ENCODE measurements around the gene INSIG1. TPM values are rescaled to one million over a fixed set of nuclear protein-coding genes. Genes with fewer than 3 reads are reported as not detected.

Gene INSIG1
- total and polyA plus RNA-seq, 12 donors, result 9.9 to 249 (median 56.1) TPM

GRCh38 chr7:155303039-155303593 is 5.4 kb downstream of the INSIG1 start:
- no peak overlapping the region for H3K4me3 ChIP-seq
- H3K4me1 ChIP-seq (replicated peaks in 1 of 2), result peaks cover 17 to 31% of the 10 kb centered on the region in 2 donors
- H3K36me3 ChIP-seq (replicated peaks in 1 of 2), result peaks cover 0 to 42% of the 10 kb centered on the region in 2 donors
- TF ChIP-seq POLR2A (IDR thresholded peaks at IDR 0.05) (no peak), CTCF (IDR thresholded peaks at IDR 0.05) (no peak)
- WGBS, 4 donors, result 79 to 92% (median 88%) methylated on average over 6 to 10 of the region's 10 CpGs
- no peak for DNase-seq
- intact Hi-C loops (cut with DNase I), result no loop called here
- no peak overlapping the region for H3K27ac ChIP-seq
- H3K9me3 ChIP-seq (replicated peaks in 1 of 3), result no peaks in the 10 kb centered on the region
- no peaks in the 10 kb centered on the region for H3K27me3 ChIP-seq

- TF ChIP-seq CTCF (IDR thresholded peaks at IDR 0.05) (no peak), POLR2A (IDR thresholded peaks at IDR 0.05) (no peak)
These were observed 6.2 kb downstream of the INSIG1 start for GRCh38 chr7:155303897-155304296.

GRCh38 chr7:155305231-155305904 is 7.7 kb downstream of the INSIG1 start:
- TF ChIP-seq POLR2A (IDR thresholded peaks at IDR 0.05) (no peak), CTCF (IDR thresholded peaks at IDR 0.05) (no peak)
- intact Hi-C loops (cut with DNase I), result no loop called here
- H3K27ac ChIP-seq, result no peak overlapping the region
- H3K9me3 ChIP-seq (replicated peaks in 1 of 3), result no peaks in the 10 kb centered on the region
- peaks cover 4 to 13% of the 10 kb centered on the region in 2 donors for H3K4me1 ChIP-seq (replicated peaks in 1 of 2)
- H3K4me3 ChIP-seq, result no peak overlapping the region
- no peak for DNase-seq
- H3K27me3 ChIP-seq, result no peaks in the 10 kb centered on the region
- WGBS, 4 donors, result 92 to 94% (median 93%) methylated on average over 9 of the region's 9 CpGs
- peaks cover 0 to 63% of the 10 kb centered on the region in 2 donors for H3K36me3 ChIP-seq (replicated peaks in 1 of 2)

More at GRCh38 chr7:155303897-155304296, 6.2 kb downstream of the INSIG1 start:
- Histone ChIP-seq H3K27me3 (no peaks in the 10 kb centered on the region), H3K27ac (no peak overlapping the region), H3K36me3 (replicated peaks in 1 of 2) (peaks cover 0 to 50% of the 10 kb centered on the region in 2 donors), H3K4me1 (replicated peaks in 1 of 2) (peaks cover 13 to 25% of the 10 kb centered on the region in 2 donors), H3K4me3 (no peak overlapping the region), H3K9me3 (replicated peaks in 1 of 3) (no peaks in the 10 kb centered on the region)
- intact Hi-C loops (cut with DNase I), result no loop called here
- WGBS, 4 donors, result 65 to 77% (median 68%) methylated on average over 10 of the region's 10 CpGs
- DNase-seq, result peak in 3 of 7 donors; percentile 44 to 51 (median 50)

- H3K4me3 ChIP-seq, result no peak overlapping the region
- H3K36me3 ChIP-seq (replicated peaks in 1 of 2), result peaks cover 0 to 66% of the 10 kb centered on the region in 2 donors
- TF ChIP-seq POLR2A (IDR thresholded peaks at IDR 0.05) (no peak), CTCF (IDR thresholded peaks at IDR 0.05) (no peak)
- no peak for DNase-seq
- intact Hi-C loops (cut with DNase I), result no loop called here
- no peaks in the 10 kb centered on the region for H3K9me3 ChIP-seq (replicated peaks in 1 of 3)
- H3K4me1 ChIP-seq (replicated peaks in 1 of 2), result peaks cover 4 to 6% of the 10 kb centered on the region in 2 donors
- WGBS, 4 donors, result 86 to 93% (median 90%) methylated on average over 12 to 15 of the region's 15 CpGs
- no peaks in the 10 kb centered on the region for H3K27me3 ChIP-seq
- H3K27ac ChIP-seq, result no peak overlapping the region
These were observed 9.2 kb downstream of the INSIG1 start for GRCh38 chr7:155306673-155307470.

Data from adrenal gland (tissue), 12 donors.